Muscle of back (tissue), 13 donors: ENCODE data around the gene LONRF3. TPM values are rescaled to one million over a fixed set of nuclear protein-coding genes. Genes with fewer than 3 reads are reported as not detected.

Experiments
- DNase-seq, 3 donors: peaks; one replicate each; pipeline versions ENCODE4 v3.0.0 to v3.0.0-alpha.2; 2013
- long read RNA-seq, 9 donors: transcript quantifications; one replicate each; lab custom pipeline, GENCODE V29; 2026
- polyA plus RNA-seq, 10 donors: library from polyadenylated mRNA; unstranded; fragments of 120-200 nt; gene quantifications; one replicate each; pipeline ENCODE4 v1.2.1, GENCODE V29; 2013; ENCODE audit not compliant: insufficient read length in 10 of 10

The LONRF3 gene
- polyA plus RNA-seq: 1 to 10 TPM; 1.2 to 3.1 (median 2.1) TPM
- long read RNA-seq, donor 1: 0 reads
- long read RNA-seq, donor 2: 0 reads
- long read RNA-seq, donor 3: 0 reads
- long read RNA-seq, donor 4: 0 reads
- long read RNA-seq, donor 5: 0 reads
- long read RNA-seq, donor 6, partial matches to known transcripts: 0 of 1 reads
- long read RNA-seq, donor 6, other reads (novel, unspliced or antisense): 0 of 1 reads
- long read RNA-seq, donor 7: 0 reads
- long read RNA-seq, donor 8: 0 reads
- long read RNA-seq, donor 9: 0 reads

GRCh38 chrX:118974088-118974907 lies at the start of gene LONRF3:
TSS of gene LONRF3 (plus strand) at chrX:118974618. CDS start at chrX:118974781, 163 bp downstream.
- peak; percentile 26 to 79 (median 65) for DNase-seq

GRCh38 chrX:118928151-118928550 lies 46.3 kb upstream of the LONRF3 start:
- peak in 1 of 3 donors; percentile 9 for DNase-seq

GRCh38 chrX:118935352-118935751 lies 39.1 kb upstream of the LONRF3 start:
- DNase-seq: no peak

GRCh38 chrX:118941147-118941546 lies 33.3 kb upstream of the LONRF3 start:
- no peak for DNase-seq

GRCh38 chrX:118943102-118943501 lies 31.3 kb upstream of the LONRF3 start:
- no peak for DNase-seq

- DNase-seq: no peak
These were observed 28.5 kb upstream of the LONRF3 start for GRCh38 chrX:118945921-118946320.

GRCh38 chrX:118948270-118948669 lies 26.1 kb upstream of the LONRF3 start:
- no peak for DNase-seq

- no peak for DNase-seq
These were observed 12.4 kb upstream of the LONRF3 start for GRCh38 chrX:118961866-118962560.

- DNase-seq: no peak
These were observed 11.3 kb upstream of the LONRF3 start for GRCh38 chrX:118963159-118963558.

GRCh38 chrX:118964252-118964651 lies 10.2 kb upstream of the LONRF3 start:
- no peak for DNase-seq

GRCh38 chrX:118965395-118965794 lies 9.0 kb upstream of the LONRF3 start:
- no peak for DNase-seq

GRCh38 chrX:118968031-118968430 lies 6.4 kb upstream of the LONRF3 start:
- DNase-seq: no peak

- no peak for DNase-seq
These were observed 2.9 kb upstream of the LONRF3 start for GRCh38 chrX:118971552-118971951.

- peak in 1 of 3 donors; percentile 22 for DNase-seq
These were observed 880 bp upstream of the LONRF3 start for GRCh38 chrX:118973389-118974087.

- peak in 2 of 3 donors; percentile 25 to 63 for DNase-seq
These were observed 672 bp downstream of the LONRF3 start for GRCh38 chrX:118974908-118975671.

GRCh38 chrX:118975831-118976598 lies 1.6 kb downstream of the LONRF3 start:
- peak in 2 of 3 donors; percentile 35 to 59 for DNase-seq

- no peak for DNase-seq
These were observed 2.4 kb downstream of the LONRF3 start for GRCh38 chrX:118976599-118977340.

GRCh38 chrX:118977424-118977823 lies 3.0 kb downstream of the LONRF3 start:
- DNase-seq: no peak

GRCh38 chrX:118978451-118978850 lies 4.0 kb downstream of the LONRF3 start:
- DNase-seq: no peak
